ENCODE results near the gene LSG1. TPM values are rescaled to one million over a fixed set of nuclear protein-coding genes. Genes with fewer than 3 reads are reported as not detected.

The LSG1 gene
- total and polyA plus RNA-seq, 2 of the 13 experiments (the other 11 are each of a cell fraction or from before 2014, with no cell fraction given): 21.4 to 32.1 TPM

DNA sequence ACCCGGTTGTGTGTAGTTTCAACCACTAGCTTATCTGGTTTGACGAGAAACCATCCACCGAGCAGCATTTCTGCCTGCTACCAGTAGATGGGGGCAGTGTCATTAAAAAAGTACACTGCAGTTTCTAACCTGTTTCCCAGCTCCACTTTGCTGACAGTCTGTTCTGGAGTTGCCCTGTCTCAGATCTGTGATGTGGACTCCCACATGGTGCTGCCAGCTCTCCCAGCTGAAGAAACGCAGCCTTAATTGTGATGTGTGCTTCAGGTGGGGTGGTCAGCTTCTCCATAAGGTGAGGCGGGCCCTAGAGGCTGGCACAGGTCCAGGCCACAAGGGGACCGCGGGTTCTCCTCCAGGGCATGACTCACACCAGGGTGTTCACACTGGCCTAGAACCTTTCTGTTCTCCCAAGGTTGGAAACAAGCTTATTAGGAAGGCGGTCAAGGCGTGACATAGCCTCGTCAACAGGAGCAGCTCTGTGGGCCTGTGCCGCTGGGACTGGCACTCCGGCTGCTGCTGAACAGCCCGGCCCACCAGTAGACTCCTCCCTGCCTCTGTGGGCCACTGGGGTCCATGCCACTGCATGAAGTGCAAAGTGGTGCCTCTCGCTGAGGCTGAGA lies 10.8 kb upstream of the LSG1 start (continued):
- TF ChIP-seq, protein P1, sequence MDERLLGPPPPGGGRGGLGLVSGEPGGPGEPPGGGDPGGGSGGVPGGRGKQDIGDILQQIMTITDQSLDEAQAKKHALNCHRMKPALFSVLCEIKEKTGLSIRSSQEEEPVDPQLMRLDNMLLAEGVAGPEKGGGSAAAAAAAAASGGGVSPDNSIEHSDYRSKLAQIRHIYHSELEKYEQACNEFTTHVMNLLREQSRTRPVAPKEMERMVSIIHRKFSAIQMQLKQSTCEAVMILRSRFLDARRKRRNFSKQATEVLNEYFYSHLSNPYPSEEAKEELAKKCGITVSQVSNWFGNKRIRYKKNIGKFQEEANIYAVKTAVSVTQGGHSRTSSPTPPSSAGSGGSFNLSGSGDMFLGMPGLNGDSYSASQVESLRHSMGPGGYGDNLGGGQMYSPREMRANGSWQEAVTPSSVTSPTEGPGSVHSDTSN (CRISPR knock-in tag; IDR thresholded peaks at IDR 0.05): no peak
- peak; percentile 60; the same call in 1 of the 2 replicates for TF ChIP-seq ZSCAN25 (CRISPR knock-in tag; IDR thresholded peaks at IDR 0.05)
- TF ChIP-seq, protein P2, sequence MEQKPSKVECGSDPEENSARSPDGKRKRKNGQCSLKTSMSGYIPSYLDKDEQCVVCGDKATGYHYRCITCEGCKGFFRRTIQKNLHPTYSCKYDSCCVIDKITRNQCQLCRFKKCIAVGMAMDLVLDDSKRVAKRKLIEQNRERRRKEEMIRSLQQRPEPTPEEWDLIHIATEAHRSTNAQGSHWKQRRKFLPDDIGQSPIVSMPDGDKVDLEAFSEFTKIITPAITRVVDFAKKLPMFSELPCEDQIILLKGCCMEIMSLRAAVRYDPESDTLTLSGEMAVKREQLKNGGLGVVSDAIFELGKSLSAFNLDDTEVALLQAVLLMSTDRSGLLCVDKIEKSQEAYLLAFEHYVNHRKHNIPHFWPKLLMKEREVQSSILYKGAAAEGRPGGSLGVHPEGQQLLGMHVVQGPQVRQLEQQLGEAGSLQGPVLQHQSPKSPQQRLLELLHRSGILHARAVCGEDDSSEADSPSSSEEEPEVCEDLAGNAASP (CRISPR knock-in tag; IDR thresholded peaks at IDR 0.05; ENCODE audit: borderline replicate concordance): 0 out of 2 replicates have a peak, but pooled peaks have one; percentile 25
- TF ChIP-seq ZNF501 (CRISPR knock-in tag; IDR thresholded peaks at IDR 0.05): peak; percentile 34; the same call in 1 of the 2 replicates
- TF ChIP-seq GABPB1 (CRISPR knock-in tag; IDR thresholded peaks at IDR 0.05): peak; percentile 38; the same call in 1 of the 2 replicates
- TF ChIP-seq, protein P3, sequence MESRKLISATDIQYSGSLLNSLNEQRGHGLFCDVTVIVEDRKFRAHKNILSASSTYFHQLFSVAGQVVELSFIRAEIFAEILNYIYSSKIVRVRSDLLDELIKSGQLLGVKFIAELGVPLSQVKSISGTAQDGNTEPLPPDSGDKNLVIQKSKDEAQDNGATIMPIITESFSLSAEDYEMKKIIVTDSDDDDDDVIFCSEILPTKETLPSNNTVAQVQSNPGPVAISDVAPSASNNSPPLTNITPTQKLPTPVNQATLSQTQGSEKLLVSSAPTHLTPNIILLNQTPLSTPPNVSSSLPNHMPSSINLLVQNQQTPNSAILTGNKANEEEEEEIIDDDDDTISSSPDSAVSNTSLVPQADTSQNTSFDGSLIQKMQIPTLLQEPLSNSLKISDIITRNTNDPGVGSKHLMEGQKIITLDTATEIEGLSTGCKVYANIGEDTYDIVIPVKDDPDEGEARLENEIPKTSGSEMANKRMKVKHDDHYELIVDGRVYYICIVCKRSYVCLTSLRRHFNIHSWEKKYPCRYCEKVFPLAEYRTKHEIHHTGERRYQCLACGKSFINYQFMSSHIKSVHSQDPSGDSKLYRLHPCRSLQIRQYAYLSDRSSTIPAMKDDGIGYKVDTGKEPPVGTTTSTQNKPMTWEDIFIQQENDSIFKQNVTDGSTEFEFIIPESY (CRISPR knock-in tag; IDR thresholded peaks at IDR 0.05): peak; percentile 69
- no peak for TF ChIP-seq ZNF746 (CRISPR knock-in tag; IDR thresholded peaks at IDR 0.05)
- no peak for TF ChIP-seq ZEB1 (IDR thresholded peaks at IDR 0.05; ENCODE audit: insufficient replicate concordance, low read depth)
- TF ChIP-seq, protein P4, sequence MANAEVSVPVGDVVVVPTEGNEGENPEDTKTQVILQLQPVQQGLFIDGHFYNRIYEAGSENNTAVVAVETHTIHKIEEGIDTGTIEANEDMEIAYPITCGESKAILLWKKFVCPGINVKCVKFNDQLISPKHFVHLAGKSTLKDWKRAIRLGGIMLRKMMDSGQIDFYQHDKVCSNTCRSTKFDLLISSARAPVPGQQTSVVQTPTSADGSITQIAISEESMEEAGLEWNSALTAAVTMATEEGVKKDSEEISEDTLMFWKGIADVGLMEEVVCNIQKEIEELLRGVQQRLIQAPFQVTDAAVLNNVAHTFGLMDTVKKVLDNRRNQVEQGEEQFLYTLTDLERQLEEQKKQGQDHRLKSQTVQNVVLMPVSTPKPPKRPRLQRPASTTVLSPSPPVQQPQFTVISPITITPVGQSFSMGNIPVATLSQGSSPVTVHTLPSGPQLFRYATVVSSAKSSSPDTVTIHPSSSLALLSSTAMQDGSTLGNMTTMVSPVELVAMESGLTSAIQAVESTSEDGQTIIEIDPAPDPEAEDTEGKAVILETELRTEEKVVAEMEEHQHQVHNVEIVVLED (CRISPR knock-in tag; IDR thresholded peaks at IDR 0.05; ENCODE audit: borderline replicate concordance): 0 out of 2 replicates have a peak, but pooled peaks have one; percentile 22
- TF ChIP-seq ZNF430 (CRISPR knock-in tag; IDR thresholded peaks at IDR 0.05): no peak
- TF ChIP-seq KLF6 (CRISPR knock-in tag; IDR thresholded peaks at IDR 0.05): peak; percentile 46; the same call in 1 of the 2 replicates
- TF ChIP-seq IRX3 (CRISPR knock-in tag; IDR thresholded peaks at IDR 0.05; ENCODE audit: borderline replicate concordance, low read depth): no peak
- no peak for TF ChIP-seq ZSCAN22 (CRISPR knock-in tag; IDR thresholded peaks at IDR 0.05)
- TF ChIP-seq, protein P5, sequence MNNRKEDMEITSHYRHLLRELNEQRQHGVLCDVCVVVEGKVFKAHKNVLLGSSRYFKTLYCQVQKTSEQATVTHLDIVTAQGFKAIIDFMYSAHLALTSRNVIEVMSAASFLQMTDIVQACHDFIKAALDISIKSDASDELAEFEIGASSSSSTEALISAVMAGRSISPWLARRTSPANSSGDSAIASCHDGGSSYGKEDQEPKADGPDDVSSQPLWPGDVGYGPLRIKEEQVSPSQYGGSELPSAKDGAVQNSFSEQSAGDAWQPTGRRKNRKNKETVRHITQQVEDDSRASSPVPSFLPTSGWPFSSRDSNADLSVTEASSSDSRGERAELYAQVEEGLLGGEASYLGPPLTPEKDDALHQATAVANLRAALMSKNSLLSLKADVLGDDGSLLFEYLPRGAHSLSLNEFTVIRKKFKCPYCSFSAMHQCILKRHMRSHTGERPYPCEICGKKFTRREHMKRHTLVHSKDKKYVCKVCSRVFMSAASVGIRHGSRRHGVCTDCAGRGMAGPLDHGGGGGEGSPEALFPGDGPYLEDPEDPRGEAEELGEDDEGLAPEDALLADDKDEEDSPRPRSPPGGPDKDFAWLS (CRISPR knock-in tag; IDR thresholded peaks at IDR 0.05; ENCODE audit: borderline replicate concordance): no peak
- TF ChIP-seq ZMYM3 (CRISPR knock-in tag; IDR thresholded peaks at IDR 0.05): no peak
- TF ChIP-seq ZZZ3 (CRISPR knock-in tag; IDR thresholded peaks at IDR 0.05; ENCODE audit: borderline replicate concordance): peak; percentile 50; the same call in 1 of the 2 replicates
- TF ChIP-seq NFIC (IDR thresholded peaks at IDR 0.05; ENCODE audit: low read length): no peak
- no peak; the same call in 1 of the 2 replicates for TF ChIP-seq KDM3A (CRISPR knock-in tag; IDR thresholded peaks at IDR 0.05; ENCODE audit: low read depth)

Measured in HepG2 (cell line).